T-helper 1 cell treated with Interleukin-12 subunit alpha and Interleukin-12 subunit beta and Interleukin-4 antibody, amounts not matched to agents 30 ng/mL and 1 ng/mL, for 36 hours (primary cell): ENCODE results near the gene MRPL36. TPM values are rescaled to one million over a fixed set of nuclear protein-coding genes. Genes with fewer than 3 reads are reported as not detected.
"Not testable (repeated sequence)": the region's sequence is repeated elsewhere in the genome, so short reads cannot be mapped to it uniquely, and the experiment has no call there.

Experiments used
- intact Hi-C: fragments of 100-400 bp; cut with micrococcal nuclease; formaldehyde crosslinking; loops from one replicate; pipeline ENCODE4 v1.15.1; 2024
- total RNA-seq: library from RNA; stranded (reverse); gene quantifications from 2 replicates; pipeline ENCODE4 v1.2.3, GENCODE V29; 2022

MRPL36 gene
- total RNA-seq, 1 donor from 2014 or later: 62.8 TPM

DNA sequence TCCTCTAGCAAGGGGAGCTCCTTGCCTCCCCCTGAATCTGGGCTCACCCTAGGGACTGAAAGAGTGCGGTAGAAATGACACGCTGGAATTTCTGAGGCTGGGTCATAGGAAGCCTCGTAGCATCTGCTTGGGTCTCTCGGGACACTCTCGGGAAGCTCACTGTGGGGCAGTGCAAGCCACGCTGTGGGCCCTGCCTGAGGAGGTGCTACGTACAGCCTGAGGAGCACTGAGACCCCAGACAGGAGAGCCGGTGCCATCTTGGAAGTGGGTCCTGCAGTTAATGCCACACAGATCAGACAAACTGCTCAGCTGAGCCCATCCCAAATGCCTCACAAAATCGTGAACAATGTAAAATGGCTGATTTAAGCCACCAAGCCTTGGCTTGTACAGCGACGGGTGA lies 1.8 kb downstream of the MRPL36 start:
- intact Hi-C loops: loop anchor here (10.0 kb wide), 2 partner anchors 483 to 1183 kb away; partner anchors contain the start of gene CEP72

DNA sequence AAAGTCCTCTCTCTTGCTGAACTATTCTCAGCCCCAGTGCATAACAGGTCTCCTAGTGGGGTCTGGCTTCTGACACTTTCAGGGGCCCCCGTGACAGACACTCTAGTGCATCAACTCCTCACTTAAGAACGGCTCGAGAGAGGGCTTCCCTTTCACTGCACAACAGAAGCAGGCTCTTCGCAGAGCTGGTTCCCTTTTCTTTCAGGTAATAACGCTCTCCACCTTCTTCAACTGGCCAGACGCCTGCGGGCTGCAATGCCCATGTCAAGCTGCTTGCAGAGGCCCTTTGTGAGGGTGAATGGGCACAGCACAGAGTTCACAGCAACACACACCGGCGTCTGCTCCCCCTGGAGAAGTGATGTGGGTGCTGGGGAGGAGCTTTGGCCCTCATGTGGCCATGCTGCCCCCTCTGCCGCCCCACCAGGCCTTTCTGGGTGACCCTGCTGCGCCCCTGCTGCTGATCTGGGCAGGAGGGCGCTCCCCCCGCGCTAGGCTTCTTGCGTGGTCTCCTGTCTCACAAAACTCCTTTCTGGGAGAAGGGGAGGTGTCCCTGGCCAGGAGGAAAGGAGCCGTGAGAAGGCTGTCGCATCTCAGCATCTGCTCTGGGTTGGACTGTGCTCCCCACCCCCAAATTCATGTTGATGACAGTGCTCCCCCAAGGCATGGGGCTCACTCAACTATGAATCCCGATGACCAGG lies 2.4 kb downstream of the MRPL36 start:
- intact Hi-C loops: loop anchor here (10.0 kb wide), 2 partner anchors 482 to 1182 kb away; partner anchors contain the start of gene CEP72

DNA sequence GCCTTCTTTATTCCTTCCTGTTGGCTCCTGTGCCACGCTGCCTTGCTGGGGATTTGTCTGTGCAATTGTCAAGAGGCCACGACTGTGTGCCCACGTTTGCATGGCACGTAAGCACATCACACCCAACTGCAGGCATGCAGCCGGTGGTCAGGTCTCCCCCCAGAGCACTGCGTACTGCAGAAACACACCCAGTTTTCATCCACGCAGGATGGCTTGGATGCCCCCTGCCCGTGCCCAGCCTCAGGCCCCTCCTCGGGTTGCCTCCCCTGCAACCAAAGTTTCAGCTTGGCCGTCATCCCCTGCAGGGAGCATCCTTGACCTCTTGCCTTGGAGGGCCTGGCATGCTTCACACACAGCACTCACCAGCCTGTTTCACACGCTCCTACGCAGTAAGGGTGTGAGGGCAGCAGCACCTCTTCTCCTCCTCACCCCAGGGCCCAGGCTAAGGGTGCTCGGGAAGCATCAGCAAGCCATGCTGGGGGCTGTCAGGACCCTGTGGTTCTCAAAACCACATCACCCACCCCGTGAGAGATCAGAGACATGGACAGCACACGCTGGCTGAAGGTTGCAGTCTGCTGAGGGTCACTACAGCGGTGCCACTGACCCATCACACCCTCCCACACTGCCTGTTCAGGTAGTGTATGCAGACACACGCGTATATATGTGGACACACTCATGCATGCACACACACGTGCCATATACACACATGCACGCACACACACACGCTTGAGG lies 3.1 kb downstream of the MRPL36 start:
- intact Hi-C loops: loop anchor here (10.0 kb wide), 2 partner anchors 482 to 1182 kb away; partner anchors contain the start of gene CEP72

DNA sequence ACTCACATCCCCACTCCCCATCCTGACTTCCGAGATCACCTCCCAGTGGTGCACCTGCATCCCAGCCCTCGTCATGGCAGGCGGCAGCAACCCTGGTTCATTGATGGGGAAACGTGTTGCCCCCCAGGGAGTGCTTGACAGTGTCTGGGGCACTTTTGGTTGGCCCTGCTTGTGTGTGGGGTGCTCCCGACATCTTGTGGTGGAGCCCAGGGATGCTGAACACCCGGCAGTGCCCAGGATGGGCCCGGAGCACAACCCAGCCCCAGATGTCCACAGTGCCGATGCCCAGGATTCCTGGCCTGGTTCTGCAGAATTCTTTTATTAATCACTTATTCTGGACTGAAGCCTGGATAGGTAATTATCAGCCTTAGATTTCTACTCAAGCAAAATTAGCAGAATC lies 3.7 kb downstream of the MRPL36 start:
- intact Hi-C loops: loop anchor here (10.0 kb wide), 2 partner anchors 481 to 1181 kb away; partner anchors contain the start of gene CEP72

DNA sequence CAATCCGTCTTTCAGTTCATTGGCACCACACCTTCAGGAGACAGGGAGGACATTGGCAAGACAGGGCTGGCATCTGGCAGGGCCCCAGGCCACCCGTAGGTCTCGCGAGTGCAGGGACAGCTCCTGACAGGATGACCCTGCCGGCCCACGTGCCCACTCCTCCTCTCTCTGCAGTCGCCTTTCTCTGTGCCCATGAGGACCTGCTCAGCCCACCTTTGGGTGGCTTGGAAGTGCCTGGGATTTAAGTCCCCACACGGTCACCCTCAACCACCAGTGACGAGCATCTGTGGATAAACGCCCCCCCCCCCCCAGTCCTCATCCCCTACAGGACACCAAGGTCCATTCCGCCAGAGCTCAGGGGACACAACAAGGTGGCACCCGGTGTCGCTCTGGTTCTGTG lies 4.1 kb downstream of the MRPL36 start:
- intact Hi-C loops: loop anchor here (10.0 kb wide), 2 partner anchors 481 to 1181 kb away; partner anchors contain the start of gene CEP72

DNA sequence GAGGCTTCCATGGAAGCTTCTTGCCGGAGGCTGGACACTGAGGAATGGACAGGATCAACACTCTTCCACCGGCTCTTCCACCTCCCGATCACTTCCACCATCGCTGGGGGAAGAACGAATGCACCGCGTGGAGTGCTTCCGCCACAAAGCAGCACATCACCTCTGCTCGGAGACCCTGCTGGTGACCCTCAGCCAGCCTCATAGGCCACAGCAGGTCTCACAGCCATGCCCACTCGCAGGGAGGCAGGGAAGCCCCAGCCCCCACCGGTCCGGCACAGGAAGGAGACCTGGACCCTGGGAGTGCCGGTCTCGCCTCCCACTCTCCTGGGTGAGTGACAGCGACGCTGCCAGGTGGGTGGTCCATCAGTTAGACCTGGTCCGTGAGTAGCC lies 4.7 kb downstream of the MRPL36 start:
- intact Hi-C loops: loop anchor here (5.0 to 10.0 kb wide), 3 partner anchors 273 to 1180 kb away; partner anchors contain the start of genes CEP72 and LPCAT1

DNA sequence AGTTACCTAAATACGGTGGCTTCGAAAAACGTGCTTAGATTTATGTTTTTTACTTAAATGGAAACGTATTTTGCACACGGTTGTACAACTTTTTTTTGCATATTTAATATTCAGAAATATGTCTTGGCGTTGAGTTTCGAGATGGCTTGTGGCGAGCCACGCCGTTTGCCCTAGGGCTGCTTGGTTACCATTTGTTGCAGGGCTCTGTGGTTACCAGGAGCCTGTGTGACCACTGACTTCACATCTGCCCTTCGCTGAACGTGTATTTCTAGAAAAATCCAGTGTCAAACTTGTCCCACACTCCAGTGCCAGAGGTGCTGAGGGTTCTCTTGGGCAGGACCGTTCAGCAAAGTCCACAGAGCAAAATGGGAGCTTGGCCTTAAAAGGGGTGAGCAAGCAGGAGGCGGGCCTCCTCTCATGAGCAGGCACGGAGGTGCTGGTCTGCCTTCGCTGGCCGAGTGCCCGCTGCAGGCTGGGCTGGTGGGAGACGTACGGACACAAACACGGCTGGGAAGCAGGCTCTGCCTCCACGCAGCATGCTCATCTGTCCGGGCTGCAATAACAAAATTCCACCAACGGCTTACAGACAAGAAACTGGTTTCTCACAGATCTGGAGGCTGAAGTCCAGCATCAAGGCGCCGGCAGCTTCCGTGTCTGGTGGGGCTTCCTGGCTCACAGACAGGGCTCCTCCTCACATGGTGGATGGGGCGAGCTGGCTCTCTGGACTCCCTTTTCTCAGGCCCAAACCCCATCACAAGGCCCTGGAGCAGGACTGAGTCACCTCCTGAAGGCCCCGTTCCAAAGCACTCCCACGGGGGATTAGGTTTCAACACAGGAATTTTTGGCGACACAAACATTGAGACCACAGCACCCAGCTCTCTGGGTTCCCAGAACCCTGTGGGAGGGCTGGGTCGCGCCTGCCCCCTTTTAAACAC lies 5.4 kb downstream of the MRPL36 start:
- intact Hi-C loops: loop anchor here (2.0 to 10.0 kb wide), 6 partner anchors 161 to 1575 kb away; partner anchors contain the start of genes CCDC127, CEP72, CLPTM1L and LPCAT1

DNA sequence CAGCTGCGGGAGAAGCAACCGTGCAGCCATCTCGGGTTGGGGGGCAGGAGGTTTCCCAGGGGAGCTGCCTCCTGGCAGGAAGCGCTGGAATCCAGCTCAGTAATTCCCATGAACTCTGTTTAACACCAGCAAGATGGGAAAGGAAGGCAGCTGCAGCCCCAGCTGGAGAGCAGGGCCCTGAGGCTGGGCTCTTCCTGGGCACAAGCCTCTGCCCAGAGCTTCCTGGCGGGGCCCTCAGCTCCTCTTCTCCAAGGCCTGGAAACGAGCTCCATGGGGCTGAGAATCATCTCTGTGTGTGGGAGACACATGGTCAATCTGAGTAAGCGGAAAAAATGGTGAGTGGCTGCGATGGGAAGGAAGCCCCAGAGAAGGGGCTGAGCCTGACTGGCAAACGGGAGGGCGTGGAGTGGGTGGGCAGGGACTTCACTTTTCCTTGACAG lies 6.3 kb downstream of the MRPL36 start:
- intact Hi-C loops: loop anchor here (2.0 to 10.0 kb wide), 6 partner anchors 161 to 1575 kb away; partner anchors contain the start of genes CCDC127, CEP72, CLPTM1L and LPCAT1

DNA sequence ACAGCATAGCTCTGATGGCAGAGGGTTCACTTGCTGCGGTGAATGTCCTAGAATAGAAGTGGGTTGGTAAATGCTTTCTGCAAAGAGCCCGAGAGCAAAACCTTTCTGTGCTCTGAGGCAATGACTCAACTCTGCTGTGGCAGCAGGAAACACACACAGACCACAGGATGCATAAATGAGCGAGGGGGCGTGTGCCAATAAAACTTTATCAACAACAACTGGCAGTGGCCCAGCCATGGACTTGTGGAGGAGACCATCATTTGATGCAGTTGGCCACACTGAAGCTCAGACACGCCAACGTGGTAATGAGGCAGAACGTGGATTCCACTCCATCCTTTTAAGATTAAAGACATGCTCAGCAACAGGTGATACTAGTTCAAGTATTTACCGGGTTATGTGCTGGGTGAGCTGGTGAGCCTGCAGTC lies 6.8 kb downstream of the MRPL36 start:
- intact Hi-C loops: loop anchor here (1.0 to 10.0 kb wide), 8 partner anchors 8 to 1574 kb away; partner anchors contain the start of genes CCDC127, CEP72, CLPTM1L and LPCAT1

DNA sequence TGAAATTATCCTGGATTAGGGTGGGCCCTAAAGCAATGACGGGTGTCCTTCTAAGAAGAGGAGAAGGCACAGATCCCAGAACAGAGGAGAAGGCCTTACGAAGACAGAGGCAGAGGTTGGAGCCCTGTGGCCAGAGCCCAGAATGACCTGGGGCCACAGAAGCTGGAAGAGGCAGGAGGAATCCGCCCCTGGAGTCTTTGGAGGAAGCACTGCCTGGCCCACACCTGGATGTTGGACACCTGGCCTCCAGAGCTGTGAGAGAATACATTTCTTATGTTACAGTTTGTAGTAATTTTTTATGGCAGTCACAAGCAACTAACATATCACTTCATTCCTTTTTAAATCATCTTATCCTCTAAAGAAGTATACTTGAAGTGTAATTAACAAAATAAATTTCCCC lies 8.5 kb downstream of the MRPL36 start:
- intact Hi-C loops: loop anchor here (5.0 to 10.0 kb wide), 3 partner anchors 269 to 1176 kb away; partner anchors contain the start of genes CEP72 and LPCAT1

DNA sequence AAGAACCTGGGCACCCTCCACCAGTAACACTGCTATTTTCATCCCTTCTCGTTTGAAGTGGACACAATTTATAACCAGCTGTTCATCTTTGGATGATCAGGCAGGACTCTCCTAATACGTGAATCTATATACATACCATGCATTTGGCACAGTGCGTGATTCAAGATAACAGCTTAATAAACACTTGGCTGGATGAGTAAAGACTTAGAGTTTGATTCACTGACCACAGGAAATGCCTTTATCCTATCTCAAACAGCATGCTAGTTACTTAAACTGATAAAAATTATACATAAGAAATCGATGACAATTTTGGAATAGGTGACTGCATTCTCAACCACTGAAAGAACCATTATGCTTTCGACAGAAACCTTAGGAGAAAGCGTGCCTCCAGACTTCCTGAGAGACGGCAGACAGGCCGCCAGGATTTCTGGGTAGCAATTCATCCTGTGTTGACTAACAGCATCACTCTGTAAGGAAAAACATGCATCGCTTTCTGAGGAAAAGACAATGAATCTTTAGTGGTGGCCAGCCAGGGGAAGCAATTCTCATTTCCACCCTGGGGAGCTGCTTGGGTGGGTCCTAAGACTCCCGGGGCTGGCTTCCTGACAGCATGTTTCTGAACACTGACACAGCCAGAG lies 9.7 kb downstream of the MRPL36 start:
- intact Hi-C loops: loop anchor here (5.0 to 10.0 kb wide), 3 partner anchors 268 to 1175 kb away; partner anchors contain the start of genes CEP72 and LPCAT1

DNA sequence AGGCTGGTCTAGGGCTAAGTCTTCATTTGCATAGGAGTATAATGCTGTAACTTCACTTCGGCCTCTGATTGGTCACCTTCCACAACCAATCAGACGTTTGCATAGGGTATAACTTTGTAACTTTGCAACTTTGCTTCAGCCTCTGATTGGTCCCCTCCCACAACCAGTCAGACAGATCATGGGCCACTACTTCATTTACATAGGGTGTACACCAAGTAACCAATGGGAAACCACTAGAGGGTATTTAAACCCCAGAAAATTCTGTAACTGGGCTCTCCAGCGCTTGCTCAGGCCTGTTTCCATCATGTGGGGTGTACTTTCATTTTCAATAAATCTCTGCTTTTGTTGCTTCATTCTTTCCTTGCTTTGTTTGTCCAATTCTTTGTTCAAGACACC lies 10.2 kb downstream of the MRPL36 start:
- intact Hi-C loops: not testable (repeated sequence)

DNA sequence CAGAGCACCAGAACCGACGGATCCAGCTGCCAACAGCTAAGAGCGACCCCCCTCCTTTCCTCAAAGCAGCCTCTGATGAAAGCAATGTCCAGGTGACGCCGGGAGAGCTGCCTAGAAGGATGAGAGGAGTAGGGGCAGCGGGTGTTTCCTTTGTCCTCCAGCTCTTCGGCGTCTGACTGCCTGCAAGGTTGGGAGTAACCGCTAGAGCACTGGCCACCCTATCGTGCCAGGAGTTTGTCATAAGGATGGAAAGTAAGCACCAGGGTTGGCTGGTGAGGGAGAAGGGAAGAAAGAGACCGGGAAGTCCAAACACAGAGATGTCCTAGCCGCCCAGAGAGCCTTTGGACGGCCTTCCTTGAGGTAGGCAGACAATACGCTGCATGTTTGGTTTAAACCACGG lies 10.8 kb downstream of the MRPL36 start:
- intact Hi-C loops: no loop called here

DNA sequence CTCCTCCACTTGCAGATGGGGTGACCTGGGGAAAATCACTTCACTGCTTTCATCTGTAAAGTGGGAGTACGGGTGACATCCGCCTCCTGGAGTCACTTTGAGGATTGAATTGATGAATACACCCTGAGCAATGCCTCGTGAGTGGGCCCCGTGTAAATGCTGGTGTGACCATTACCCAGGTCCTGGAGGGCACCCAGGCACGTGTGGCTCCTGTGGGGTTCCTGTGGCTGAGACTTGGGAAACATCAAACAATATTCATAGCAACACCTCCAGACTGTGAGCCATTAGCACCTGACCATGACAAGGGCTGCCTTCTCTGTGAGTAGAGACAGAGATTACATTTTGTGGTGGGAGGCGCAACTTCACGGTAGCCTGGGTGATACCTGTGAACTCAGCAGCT lies 11.4 kb downstream of the MRPL36 start:
- intact Hi-C loops: no loop called here

DNA sequence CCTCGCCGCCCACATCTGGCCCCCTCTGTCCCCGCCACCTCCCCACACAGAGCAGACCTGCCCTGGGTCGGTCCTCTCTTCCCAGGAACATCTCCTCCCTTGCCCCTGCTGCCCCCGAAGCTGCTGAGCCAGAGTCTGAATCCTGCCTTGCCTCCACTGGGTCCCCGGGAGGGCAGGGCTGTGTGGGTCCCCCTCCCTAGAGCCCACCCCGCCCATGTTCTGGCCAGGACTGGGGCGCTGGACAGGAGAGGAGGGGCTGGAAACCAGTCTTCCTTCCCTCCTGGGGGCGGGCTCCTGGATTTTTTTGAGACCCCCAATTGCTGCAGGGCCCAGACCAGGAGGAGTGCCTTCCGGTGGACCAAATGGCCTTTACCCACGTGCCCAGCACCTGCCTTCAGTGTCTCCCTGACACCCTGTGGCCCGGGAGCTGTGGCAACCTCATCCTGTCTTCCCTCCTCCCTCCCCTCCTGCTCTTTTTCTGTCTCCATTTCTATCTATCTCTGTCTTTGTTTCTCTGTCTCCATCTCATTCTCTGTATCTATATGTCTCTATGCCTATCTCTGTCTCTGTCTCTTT lies 12.1 kb downstream of the MRPL36 start:
- intact Hi-C loops: no loop called here

DNA sequence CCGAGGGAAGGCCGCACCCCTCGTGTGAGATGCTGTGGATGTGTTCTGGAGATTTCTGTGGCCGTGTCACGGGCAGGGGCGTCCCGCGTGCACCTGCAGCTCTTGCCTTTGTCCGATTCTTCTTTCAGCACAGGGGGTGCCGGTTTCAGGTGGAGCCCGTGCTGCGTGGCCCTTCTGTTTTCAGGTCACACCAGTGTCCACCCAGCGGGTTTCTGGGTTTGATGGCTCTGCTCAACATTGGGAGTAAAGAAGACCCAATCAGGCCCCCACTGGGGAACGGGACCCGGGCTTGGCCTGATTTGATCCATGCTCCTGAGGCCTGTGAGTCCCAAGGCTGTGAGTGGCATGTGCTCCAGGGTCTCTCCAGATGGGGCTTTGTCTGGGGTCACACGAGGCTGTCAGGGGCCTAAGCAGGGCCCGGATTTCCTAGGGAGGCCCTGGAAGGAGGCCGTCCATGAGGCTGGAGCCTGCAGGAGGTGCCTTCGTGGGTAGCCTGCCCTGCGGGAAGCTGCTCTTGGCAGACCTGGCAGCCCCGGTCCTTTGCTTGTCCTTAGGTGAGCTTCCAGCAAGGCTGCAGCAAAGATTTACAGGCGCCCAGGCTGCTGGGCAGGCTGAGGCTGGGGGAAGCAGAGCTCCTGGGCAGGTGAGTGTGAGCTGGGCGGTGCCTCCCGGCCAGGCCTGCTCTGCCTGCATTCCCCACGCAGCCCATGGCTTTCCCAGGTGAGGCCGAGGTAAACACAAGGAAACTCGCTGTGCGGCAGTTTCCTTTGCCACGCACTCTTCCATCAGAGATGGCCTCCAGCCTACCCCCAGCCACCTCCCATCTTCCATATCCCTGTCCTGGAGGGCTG lies 12.8 kb downstream of the MRPL36 start:
- intact Hi-C loops: no loop called here

DNA sequence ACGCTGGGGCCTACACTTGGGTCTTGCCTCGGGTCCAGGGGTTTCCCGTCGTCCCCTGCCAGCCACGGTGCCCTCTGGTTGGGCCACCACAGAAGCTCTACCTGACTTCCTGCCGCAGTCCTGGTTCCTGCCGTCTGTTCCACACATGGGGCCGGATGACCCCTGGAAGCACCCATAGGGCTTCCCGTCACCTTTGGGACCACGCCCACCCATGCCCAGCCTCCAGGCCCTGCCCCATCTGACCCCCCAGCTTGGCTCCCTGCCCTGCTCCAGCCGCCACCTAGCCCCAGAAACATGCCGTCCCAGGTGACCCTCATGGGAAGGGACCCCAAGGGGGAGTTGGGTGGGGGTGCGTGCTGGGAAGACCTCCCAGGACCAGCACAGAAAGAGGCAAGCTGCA lies 13.7 kb downstream of the MRPL36 start:
- intact Hi-C loops: no loop called here

DNA sequence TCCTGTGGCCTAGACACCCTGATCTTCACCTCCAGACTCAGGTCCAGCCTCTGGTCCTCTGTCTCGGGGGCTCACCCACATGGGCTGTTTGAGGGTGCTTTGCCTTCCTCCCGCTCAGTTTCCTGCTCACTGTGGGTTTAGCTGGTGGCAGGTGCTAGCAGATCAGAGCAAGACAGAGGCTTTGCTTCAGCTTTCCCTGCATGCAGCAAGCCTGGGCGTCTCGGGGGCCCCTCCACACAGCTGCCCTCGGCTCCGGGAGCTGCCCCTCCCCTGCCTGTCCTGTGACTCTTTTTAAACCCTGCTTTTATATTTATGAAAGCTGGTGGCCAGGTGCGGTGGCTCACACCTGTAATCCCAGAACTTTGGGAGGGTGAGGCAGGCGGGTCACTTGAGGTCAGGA lies 14.6 kb downstream of the MRPL36 start:
- intact Hi-C loops: no loop called here
